ENCODE results near the gene PRCC. TPM values are rescaled to one million over a fixed set of nuclear protein-coding genes. Genes with fewer than 3 reads are reported as not detected.

PRCC gene, protein sequence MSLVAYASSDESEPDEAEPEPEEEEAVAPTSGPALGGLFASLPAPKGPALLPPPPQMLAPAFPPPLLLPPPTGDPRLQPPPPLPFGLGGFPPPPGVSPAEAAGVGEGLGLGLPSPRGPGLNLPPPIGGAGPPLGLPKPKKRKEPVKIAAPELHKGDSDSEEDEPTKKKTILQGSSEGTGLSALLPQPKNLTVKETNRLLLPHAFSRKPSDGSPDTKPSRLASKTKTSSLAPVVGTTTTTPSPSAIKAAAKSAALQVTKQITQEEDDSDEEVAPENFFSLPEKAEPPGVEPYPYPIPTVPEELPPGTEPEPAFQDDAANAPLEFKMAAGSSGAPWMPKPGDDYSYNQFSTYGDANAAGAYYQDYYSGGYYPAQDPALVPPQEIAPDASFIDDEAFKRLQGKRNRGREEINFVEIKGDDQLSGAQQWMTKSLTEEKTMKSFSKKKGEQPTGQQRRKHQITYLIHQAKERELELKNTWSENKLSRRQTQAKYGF
- 100 to 1,000 TPM; 108 to 111 TPM for total RNA-seq
- polyA plus RNA-seq (2013, experiment 1 of 2) = 81.7 TPM
- 91.9 TPM for polyA plus RNA-seq (2013, experiment 2 of 2)
- long read RNA-seq, experiment 1, transcript PRCC-201 (7 exons, 2,105 nt) = major isoform, 34 of 60 reads
- long read RNA-seq, experiment 1, partial matches to known transcripts = 16 of 60 reads
- long read RNA-seq, experiment 1, other reads (novel, unspliced or antisense) = 9 of 60 reads
- long read RNA-seq, experiment 2, transcript PRCC-201 (7 exons, 2,105 nt) = major isoform, 277 of 317 reads
- long read RNA-seq, experiment 2, partial matches to known transcripts = 5 of 317 reads
- long read RNA-seq, experiment 2, other reads (novel, unspliced or antisense) = 35 of 317 reads
- long read RNA-seq, experiment 3, transcript PRCC-201 (7 exons, 2,105 nt) = major isoform, 251 of 308 reads
- long read RNA-seq, experiment 3, partial matches to known transcripts = 29 of 308 reads
- long read RNA-seq, experiment 3, other reads (novel, unspliced or antisense) = 28 of 308 reads
- long read RNA-seq, experiment 4, transcript PRCC-201 (7 exons, 2,105 nt) = major isoform, 108 of 137 reads
- long read RNA-seq, experiment 4, partial matches to known transcripts = 7 of 137 reads
- long read RNA-seq, experiment 4, other reads (novel, unspliced or antisense) = 20 of 137 reads

- H3K27me3 ChIP-seq (ENCODE audit: control insufficient read depth, insufficient read depth, low read length, poor library complexity, severe bottlenecking) = no peaks in the 10 kb centered on the region
- H3K4me3 ChIP-seq (ENCODE audit: low read length) = peak within 1 kb of the TSS; percentile 95
- DNase-seq = peak; percentile 100
- Mint-ChIP-seq H3K27me3 (ENCODE audit: insufficient read depth) (no peaks in the 10 kb centered on the region), H3K36me3 (ENCODE audit: low read depth) (peaks cover 19% of the 10 kb centered on the region), H3K4me3 (no peak within 1 kb of the TSS), H3K27ac (no peak within 1 kb of the TSS), H3K9me3 (no peaks in the 10 kb centered on the region), H3K4me1 (peaks cover 33% of the 10 kb centered on the region)
- peaks cover 3% of the 10 kb centered on the region for H3K4me1 ChIP-seq (ENCODE audit: control insufficient read depth, insufficient read depth, low read length)
- peaks cover 19% of the 10 kb centered on the region for H3K36me3 ChIP-seq (ENCODE audit: control insufficient read depth, insufficient read depth, low read length)
- no peaks in the 10 kb centered on the region for H3K9me3 ChIP-seq (ENCODE audit: control insufficient read depth, low read length)
- peak within 1 kb of the TSS; percentile 89 for H3K9ac ChIP-seq (ENCODE audit: extremely low read depth, low read length, poor library complexity, severe bottlenecking)
- TF ChIP-seq CTCF (conservative IDR thresholded peaks at IDR 0.05) = no peak
- 0% methylated on average over 12 to 50 of the region's 50 CpGs for WGBS, 2 experiments (ENCODE audit: insufficient coverage in 1 of 2, insufficient read length in 1 of 2)
- H3K27ac ChIP-seq (ENCODE audit: low read depth, low read length) = peak within 1 kb of the TSS; percentile 50
Observed at GRCh38 chr1:156767101-156767878, at the start of gene PRCC. Gene PRCC (plus strand): TSS chr1:156767535. CDS start chr1:156767772, 237 bp downstream.

DNA sequence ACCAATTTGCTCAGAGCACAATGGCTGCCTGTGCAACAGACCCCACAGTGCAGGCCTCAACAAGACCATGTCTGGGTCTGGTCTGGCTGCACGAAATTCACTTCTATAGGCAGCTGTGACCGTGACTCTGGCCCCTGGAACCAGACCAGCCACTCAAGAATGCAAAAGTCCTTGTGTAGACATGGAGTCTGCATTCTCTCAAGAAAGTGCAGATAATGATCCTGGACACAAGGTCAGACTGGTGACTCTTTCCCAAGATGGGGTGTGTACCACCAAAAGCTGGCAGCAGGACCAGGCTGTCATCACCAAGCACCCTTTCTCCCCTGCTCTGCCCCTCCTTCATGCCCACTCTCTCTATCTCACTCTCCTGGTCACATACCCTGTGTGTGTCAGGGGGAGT is 46.2 kb upstream of the PRCC start:
- Mint-ChIP-seq H3K36me3 (ENCODE audit: low read depth) (peaks cover 37% of the 10 kb centered on the region), H3K9me3 (no peaks in the 10 kb centered on the region), H3K27ac (peak overlapping the region; percentile 44), H3K4me3 (no peak overlapping the region), H3K4me1 (no peaks in the 10 kb centered on the region), H3K27me3 (ENCODE audit: insufficient read depth) (no peaks in the 10 kb centered on the region)
- Histone ChIP-seq H3K4me3 (ENCODE audit: low read length) (no peak overlapping the region), H3K36me3 (ENCODE audit: control insufficient read depth, insufficient read depth, low read length) (peaks cover 47% of the 10 kb centered on the region), H3K4me1 (ENCODE audit: control insufficient read depth, insufficient read depth, low read length) (peaks cover 5% of the 10 kb centered on the region), H3K9ac (ENCODE audit: extremely low read depth, low read length, poor library complexity, severe bottlenecking) (no peak overlapping the region), H3K27ac (ENCODE audit: low read depth, low read length) (no peak overlapping the region), H3K27me3 (ENCODE audit: control insufficient read depth, insufficient read depth, low read length, poor library complexity, severe bottlenecking) (no peaks in the 10 kb centered on the region), H3K9me3 (ENCODE audit: control insufficient read depth, low read length) (no peaks in the 10 kb centered on the region)
- TF ChIP-seq CTCF (conservative IDR thresholded peaks at IDR 0.05) = no peak
- no peak for DNase-seq
- 89 to 91% methylated on average over 2 of the region's 2 CpGs for WGBS, 2 experiments (ENCODE audit: insufficient coverage in 1 of 2, insufficient read length in 1 of 2)
